Keratinocyte (primary cell): ENCODE measurements around the gene GPR153. TPM values are rescaled to one million over a fixed set of nuclear protein-coding genes. Genes with fewer than 3 reads are reported as not detected.

Source experiments
- DNase-seq: peaks from one replicate; pipeline ENCODE4 v3.0.0-alpha.2; 2011; ENCODE audit warnings: low read depth, missing footprints, low spot score
- FAIRE-seq: peaks from 2 replicates; lab custom pipeline; 2011; peaks lifted over from hg19 to GRCh38; lab: Jason Lieb, UNC
- H2AFZ ChIP-seq: 2 replicates; pipeline ENCODE4 v1.6.0; 2012; ENCODE audit warnings: low read length, control low read depth, inconsistent platforms; ENCODE audit not compliant: control insufficient read depth
- H3K27ac ChIP-seq: 2 replicates; pipeline ENCODE4 v1.5.1; 2011; ENCODE audit warnings: low read length; ENCODE audit not compliant: control insufficient read depth, insufficient read depth
- H3K27me3 ChIP-seq: 3 replicates; pipeline ENCODE4 v1.6.0; 2011; ENCODE audit warnings: low read length; ENCODE audit not compliant: control insufficient read depth, insufficient read depth; ENCODE audit errors: extremely low read depth
- H3K36me3 ChIP-seq, 2 experiments: 2 replicates in 1 of 2; 3 replicates in 1 of 2; pipeline ENCODE4 v1.5.1; 2011; ENCODE audit warnings: low read length in 2 of 2, mild to moderate bottlenecking in 1 of 2; ENCODE audit not compliant: control insufficient read depth in 2 of 2, insufficient read depth in 2 of 2; ENCODE audit errors: extremely low read depth in 1 of 2
- H3K4me1 ChIP-seq: 3 replicates; pipeline ENCODE4 v1.5.1; 2011; ENCODE audit warnings: low read length; ENCODE audit not compliant: control insufficient read depth, insufficient read depth; ENCODE audit errors: extremely low read depth
- H3K4me2 ChIP-seq: 3 replicates; pipeline ENCODE4 v1.6.0; 2011; ENCODE audit warnings: low read depth, low read length; ENCODE audit not compliant: control insufficient read depth, insufficient read depth; ENCODE audit errors: extremely low read depth
- H3K4me3 ChIP-seq, 3 experiments: fragments of 200-600 bp in 1 of 3; sonication (generic) in 1 of 3; 2 replicates in 2 of 3; 3 replicates in 1 of 3; pipeline ENCODE4 v1.5.1; 2011 to 2016; ENCODE audit warnings: low read length in 3 of 3, mild to moderate bottlenecking in 3 of 3, control low read depth in 2 of 3, inconsistent platforms in 1 of 3, low read depth in 1 of 3, mixed read lengths in 1 of 3, mixed run types in 1 of 3, moderate library complexity in 1 of 3; ENCODE audit not compliant: control insufficient read depth in 2 of 3, insufficient read depth in 2 of 3; ENCODE audit errors: extremely low read depth in 1 of 3
- H3K79me2 ChIP-seq: 2 replicates; pipeline ENCODE4 v1.6.0; 2012; ENCODE audit warnings: low read length; ENCODE audit not compliant: control insufficient read depth, insufficient read depth
- H3K9ac ChIP-seq: 3 replicates; pipeline ENCODE4 v1.6.0; 2011; ENCODE audit warnings: low read length; ENCODE audit not compliant: control insufficient read depth, insufficient read depth; ENCODE audit errors: extremely low read depth
- H3K9me1 ChIP-seq: 3 replicates; pipeline ENCODE4 v1.6.0; 2011; ENCODE audit warnings: low read length; ENCODE audit not compliant: control insufficient read depth, insufficient read depth; ENCODE audit errors: extremely low read depth
- H3K9me3 ChIP-seq: 2 replicates; pipeline ENCODE4 v1.5.1; 2012; ENCODE audit warnings: low read depth, low read length; ENCODE audit not compliant: control insufficient read depth
- H4K20me1 ChIP-seq: 3 replicates; pipeline ENCODE4 v1.6.0; 2011; ENCODE audit warnings: low read length; ENCODE audit not compliant: control insufficient read depth, insufficient read depth; ENCODE audit errors: extremely low read depth
- CTCF ChIP-seq, 3 experiments: IDR thresholded peaks in 1 of 3; conservative IDR thresholded peaks in 1 of 3; optimal IDR thresholded peaks in 1 of 3; 2 replicates in 2 of 3; 3 replicates in 1 of 3; pipeline versions ENCODE3 to v1.5.1; 2011; ENCODE audit warnings: low read length in 3 of 3, mild to moderate bottlenecking in 3 of 3, moderate library complexity in 2 of 3, control low read depth in 1 of 3, inconsistent platforms in 1 of 3; ENCODE audit not compliant: insufficient read depth in 2 of 3; ENCODE audit errors: extremely low read depth in 1 of 3
- EZH2 ChIP-seq: IDR thresholded peaks from one replicate; pipeline ENCODE4 v1.6.1; 2012; ENCODE audit warnings: inconsistent platforms, mild to moderate bottlenecking, low read length, moderate library complexity
- dilution Hi-C: fragments of 300-500 bp; cut with MboI; formaldehyde crosslinking; loops from one replicate; pipeline ENCODE4 v1.7.0; 2020; ENCODE audit warnings: low sequenced_read_pairs; ENCODE audit not compliant: extremely low pct_ligation_motif_present
- polyA plus RNA-seq, 5 experiments: library from polyadenylated mRNA; depleted of rRNA in 3 of 5; stranded (reverse) in 3 of 5; stranded (forward) in 1 of 5; unstranded in 1 of 5; fragments of >200 nt; gene quantifications; 1 replicate in 1 of 5; 2 replicates in 3 of 5; 3 replicates in 1 of 5; pipeline versions ENCODE4 v1.2.1 to v1.2.3, GENCODE V29; 2011 to 2012; ENCODE audit warnings: missing spikeins in 2 of 5, low read depth in 1 of 5, low replicate concordance in 1 of 5

GPR153 gene
- polyA plus RNA-seq, 1 donor (not counting 4 experiments of a cell fraction or from before 2014, with no cell fraction given) = 7.2 TPM

DNA sequence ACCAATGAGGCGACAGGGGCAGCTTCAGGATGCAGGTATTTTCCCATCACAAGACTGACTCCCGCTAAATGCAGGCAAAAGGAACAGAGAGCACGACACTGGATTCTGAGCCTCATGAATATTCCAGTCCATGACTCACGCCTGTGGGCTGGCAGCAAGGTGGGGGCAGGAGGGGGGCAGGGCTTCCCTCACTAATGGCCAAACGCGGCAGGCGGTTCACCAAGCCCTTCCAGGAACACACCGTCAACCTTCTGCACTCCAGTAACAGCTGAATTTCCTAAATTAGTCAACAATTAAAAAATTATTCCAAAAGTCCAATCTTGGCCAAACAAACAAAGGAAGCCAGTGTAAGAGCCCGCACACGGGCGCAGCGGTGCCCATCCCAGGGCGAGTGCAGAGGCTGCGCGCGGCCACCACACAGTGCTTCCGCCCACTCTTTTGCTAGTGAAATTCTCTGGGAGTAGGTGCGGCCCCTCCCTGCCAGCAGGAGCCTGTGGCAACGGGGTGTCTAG, 12.5 kb upstream of the GPR153 start:
- Histone ChIP-seq H2AFZ (no peak overlapping the region), H3K27ac (no peak overlapping the region), H3K4me1 (peaks cover 16% of the 10 kb centered on the region), H3K9ac (no peak overlapping the region), H3K36me3 (peaks cover 8 to 31% of the 10 kb centered on the region in 2 experiments), H3K9me1 (no peaks in the 10 kb centered on the region), H3K4me2 (no peak overlapping the region), H4K20me1 (no peaks in the 10 kb centered on the region), H3K4me3 (no peak overlapping the region), H3K79me2 (no peaks in the 10 kb centered on the region), H3K27me3 (no peaks in the 10 kb centered on the region), H3K9me3 (no peaks in the 10 kb centered on the region)
- FAIRE-seq (peak; percentile 90), DNase-seq (peak; percentile 25)
- dilution Hi-C loops = no loop called here
- TF ChIP-seq CTCF (optimal IDR thresholded peaks at IDR 0.05 in 1 of 3, IDR thresholded peaks at IDR 0.05 in 1 of 3, conservative IDR thresholded peaks at IDR 0.05 in 1 of 3; ENCODE audit: extremely low read depth in 1 of 3, insufficient read depth in 2 of 3, low read length in 3 of 3) = no peak
- no peak for TF ChIP-seq EZH2

DNA sequence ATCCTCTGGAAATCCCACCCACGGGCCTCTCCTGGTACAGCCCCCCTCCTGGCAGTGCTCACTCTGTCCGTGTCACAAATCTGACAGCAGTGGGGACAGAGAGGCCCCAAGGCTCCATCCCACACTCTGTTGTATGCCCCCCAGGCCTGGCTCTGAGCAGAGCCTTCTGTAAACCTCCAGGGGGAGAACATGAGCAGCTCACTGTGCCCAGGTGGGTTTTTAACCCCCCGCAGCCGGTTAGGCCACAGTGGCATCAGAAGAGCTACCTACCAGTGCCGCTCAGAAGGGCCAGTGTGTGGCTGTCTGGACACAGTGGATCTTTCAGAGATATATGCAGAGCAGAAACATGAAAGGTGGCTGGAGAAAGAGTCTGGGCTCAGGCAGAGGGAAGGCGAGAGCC, 12.0 kb upstream of the GPR153 start:
- no peak overlapping the region for H2AFZ ChIP-seq
- no peaks in the 10 kb centered on the region for H3K9me3 ChIP-seq
- peaks cover 8 to 31% of the 10 kb centered on the region in 2 experiments for H3K36me3 ChIP-seq
- no peaks in the 10 kb centered on the region for H3K79me2 ChIP-seq
- DNase-seq = no peak
- H3K4me2 ChIP-seq = no peak overlapping the region
- H4K20me1 ChIP-seq = no peaks in the 10 kb centered on the region
- no peaks in the 10 kb centered on the region for H3K27me3 ChIP-seq
- H3K9ac ChIP-seq = no peak overlapping the region
- dilution Hi-C loops = no loop called here
- no peak overlapping the region for H3K4me3 ChIP-seq
- peaks cover 22% of the 10 kb centered on the region for H3K4me1 ChIP-seq
- FAIRE-seq = no peak
- no peaks in the 10 kb centered on the region for H3K9me1 ChIP-seq
- no peak overlapping the region for H3K27ac ChIP-seq
- TF ChIP-seq EZH2 (no peak), CTCF (optimal IDR thresholded peaks at IDR 0.05 in 1 of 3, IDR thresholded peaks at IDR 0.05 in 1 of 3, conservative IDR thresholded peaks at IDR 0.05 in 1 of 3; ENCODE audit: extremely low read depth in 1 of 3, insufficient read depth in 2 of 3, low read length in 3 of 3) (peak in 1 of 3 experiments; percentile 2)
